HepG2 (cell line): ENCODE measurements around the gene SLC24A5. TPM values are rescaled to one million over a fixed set of nuclear protein-coding genes. Genes with fewer than 3 reads are reported as not detected.

ENCODE experiments used
- FOXA1 ChIP-seq, 2 experiments: fragments of 450-650 bp in 1 of 2; sonication (generic) in 1 of 2; formaldehyde crosslinking in 1 of 2; IDR thresholded peaks; 2 replicates each; pipeline versions ENCODE4 v1.4.0 to v1.6.1; 2016 to 2020; ENCODE audit warnings: missing genetic modification reagents in 1 of 2
- ISL2 ChIP-seq: sonication (generic); formaldehyde crosslinking; IDR thresholded peaks from 2 replicates; pipeline ENCODE4 v1.5.0; 2020; ENCODE audit warnings: missing genetic modification reagents
- KLF6 ChIP-seq: IDR thresholded peaks from 2 replicates; pipeline ENCODE4 v1.8.0; 2016; ENCODE audit warnings: missing biosample characterization, missing genetic modification reagents
- MAFG ChIP-seq: sonication (generic); formaldehyde crosslinking; IDR thresholded peaks from 2 replicates; pipeline ENCODE4 v1.5.1; 2020; ENCODE audit warnings: mild to moderate bottlenecking, missing genetic modification reagents
- ONECUT2 ChIP-seq: sonication (generic); formaldehyde crosslinking; IDR thresholded peaks from 2 replicates; pipeline ENCODE4 v1.4.0; 2020; ENCODE audit warnings: missing genetic modification reagents
- ZBTB43 ChIP-seq: sonication (generic); formaldehyde crosslinking; conservative IDR thresholded peaks from 2 replicates; pipeline ENCODE4 v1.4.0; 2020; ENCODE audit warnings: missing genetic modification reagents
- ZEB1 ChIP-seq: IDR thresholded peaks from 2 replicates; pipeline ENCODE4 v1.6.1; 2012; ENCODE audit warnings: mild to moderate bottlenecking, low read depth, inconsistent platforms; ENCODE audit not compliant: insufficient replicate concordance
- ZMAT3 ChIP-seq: sonication (generic); formaldehyde crosslinking; conservative IDR thresholded peaks from 2 replicates; pipeline ENCODE4 v1.7.0; 2021; ENCODE audit warnings: missing genetic modification reagents
- ZNF12 ChIP-seq: sonication (generic); formaldehyde crosslinking; IDR thresholded peaks from 2 replicates; pipeline ENCODE4 v1.5.0; 2020; ENCODE audit warnings: missing genetic modification reagents
- ZNF232 ChIP-seq: sonication (generic); formaldehyde crosslinking; IDR thresholded peaks from 2 replicates; pipeline ENCODE4 v1.4.0; 2020; ENCODE audit warnings: missing genetic modification reagents, borderline replicate concordance
- ZNF264 ChIP-seq: sonication (generic); formaldehyde crosslinking; IDR thresholded peaks from 2 replicates; pipeline ENCODE4 v1.4.0; 2020; ENCODE audit warnings: missing genetic modification reagents
- ZNF331 ChIP-seq: sonication (generic); formaldehyde crosslinking; IDR thresholded peaks from 2 replicates; pipeline ENCODE4 v1.4.0; 2020; ENCODE audit warnings: missing genetic modification reagents
- ZNF615 ChIP-seq: sonication (generic); formaldehyde crosslinking; IDR thresholded peaks from 2 replicates; pipeline ENCODE4 v1.5.0; 2020; ENCODE audit warnings: mild to moderate bottlenecking, missing genetic modification reagents, borderline replicate concordance
- ZNF792 ChIP-seq: IDR thresholded peaks from 2 replicates; pipeline ENCODE4 v1.6.1; 2016
- ZSCAN9 ChIP-seq: IDR thresholded peaks from 2 replicates; pipeline ENCODE4 v1.6.1; 2016; ENCODE audit warnings: borderline replicate concordance
- polyA plus RNA-seq, 8 experiments: library from polyadenylated mRNA; depleted of rRNA in 3 of 8; stranded (reverse) in 7 of 8; unstranded in 1 of 8; fragments of >200 nt; fragmentation: Illumina TruSeq in 4 of 8; extraction: Trizol in 4 of 8; gene quantifications; 2 replicates each; pipeline versions ENCODE4 v1.2.1 to v1.2.3, GENCODE V29; 2011 to 2016; ENCODE audit warnings: low read depth in 4 of 8, missing spikeins in 1 of 8, mixed read lengths in 1 of 8; ENCODE audit not compliant: insufficient read depth in 1 of 8
- total RNA-seq, 5 experiments: library from RNA; depleted of rRNA; stranded (reverse); fragments of >200 nt; fragmentation: Illumina TruSeq; extraction: Trizol; gene quantifications; 2 replicates each; pipeline ENCODE4 v1.2.3, GENCODE V29; 2016; ENCODE audit warnings: low read depth in 1 of 5
- TF ChIP-seq, protein P1 (sequence below): sonication (generic); formaldehyde crosslinking; IDR thresholded peaks from 2 replicates; pipeline ENCODE4 v1.4.0; 2020; ENCODE audit warnings: missing genetic modification reagents
- TF ChIP-seq, protein P2 (sequence below), 2 experiments: IDR thresholded peaks; 2 replicates each; pipeline ENCODE4 v1.6.1; 2011 to 2012; ENCODE audit warnings: low read length in 2 of 2, borderline replicate concordance in 1 of 2, low read depth in 1 of 2, mild to moderate bottlenecking in 1 of 2, moderate library complexity in 1 of 2
- TF ChIP-seq, protein P3 (sequence below): IDR thresholded peaks from 2 replicates; pipeline ENCODE4 v1.6.1; 2016; ENCODE audit warnings: missing compliant biosample characterization, missing genetic modification reagents, borderline replicate concordance

Gene SLC24A5
- total and polyA plus RNA-seq, 2 of the 13 experiments (the other 11 are each of a cell fraction or from before 2014, with no cell fraction given): not detected

DNA sequence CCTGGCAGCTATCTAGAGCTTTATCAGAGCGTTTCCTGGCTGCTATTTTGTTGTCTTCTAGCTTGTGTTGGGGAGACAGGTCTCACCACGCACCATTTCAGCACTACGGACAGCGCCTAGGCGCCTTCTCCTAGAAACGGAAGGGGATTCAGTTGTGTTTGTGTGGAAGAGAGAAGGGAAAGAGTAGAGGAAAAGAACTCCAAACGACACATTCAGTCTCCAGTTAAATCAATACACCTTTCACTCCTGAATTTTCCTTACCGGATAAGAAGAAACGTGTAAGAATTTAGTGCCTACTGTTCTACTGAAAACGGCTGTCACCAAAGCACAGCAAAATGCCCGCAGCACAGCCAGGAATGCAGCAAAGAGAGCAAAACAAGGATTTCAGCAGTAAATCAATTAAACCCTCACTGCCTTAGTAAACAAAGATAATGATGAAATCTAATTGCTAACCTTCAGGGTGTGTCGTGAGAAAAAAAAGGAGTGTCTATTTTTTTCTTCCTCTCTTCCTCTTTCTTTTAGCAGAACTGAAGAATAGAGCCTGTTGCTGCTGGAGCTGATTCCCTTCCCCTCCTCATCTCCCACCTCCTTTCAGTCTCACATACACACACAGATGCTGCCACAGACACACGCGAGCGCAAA is 70.3 kb downstream of the SLC24A5 start (continued):
- no peak for TF ChIP-seq ONECUT2
- peak; percentile 86; the same call in 1 of the 2 replicates for TF ChIP-seq KLF6
- no peak for TF ChIP-seq ZNF615 (CRISPR knock-in tag)
- no peak for TF ChIP-seq FOXA1 (IDR thresholded peaks at IDR 0.05)
- no peak for TF ChIP-seq FOXA1 (CRISPR knock-in tag; IDR thresholded peaks at IDR 0.05)
- TF ChIP-seq ZNF331 (CRISPR knock-in tag): peak; percentile 62
- TF ChIP-seq ZNF12 (CRISPR knock-in tag): peak; percentile 55; the same call in 1 of the 2 replicates
- TF ChIP-seq ISL2: 0 out of 2 replicates have a peak, but pooled peaks have one; percentile 22
- 0 out of 2 replicates have a peak, but pooled peaks have one; percentile 53 for TF ChIP-seq ZNF264 (CRISPR knock-in tag)
- TF ChIP-seq, protein P1, sequence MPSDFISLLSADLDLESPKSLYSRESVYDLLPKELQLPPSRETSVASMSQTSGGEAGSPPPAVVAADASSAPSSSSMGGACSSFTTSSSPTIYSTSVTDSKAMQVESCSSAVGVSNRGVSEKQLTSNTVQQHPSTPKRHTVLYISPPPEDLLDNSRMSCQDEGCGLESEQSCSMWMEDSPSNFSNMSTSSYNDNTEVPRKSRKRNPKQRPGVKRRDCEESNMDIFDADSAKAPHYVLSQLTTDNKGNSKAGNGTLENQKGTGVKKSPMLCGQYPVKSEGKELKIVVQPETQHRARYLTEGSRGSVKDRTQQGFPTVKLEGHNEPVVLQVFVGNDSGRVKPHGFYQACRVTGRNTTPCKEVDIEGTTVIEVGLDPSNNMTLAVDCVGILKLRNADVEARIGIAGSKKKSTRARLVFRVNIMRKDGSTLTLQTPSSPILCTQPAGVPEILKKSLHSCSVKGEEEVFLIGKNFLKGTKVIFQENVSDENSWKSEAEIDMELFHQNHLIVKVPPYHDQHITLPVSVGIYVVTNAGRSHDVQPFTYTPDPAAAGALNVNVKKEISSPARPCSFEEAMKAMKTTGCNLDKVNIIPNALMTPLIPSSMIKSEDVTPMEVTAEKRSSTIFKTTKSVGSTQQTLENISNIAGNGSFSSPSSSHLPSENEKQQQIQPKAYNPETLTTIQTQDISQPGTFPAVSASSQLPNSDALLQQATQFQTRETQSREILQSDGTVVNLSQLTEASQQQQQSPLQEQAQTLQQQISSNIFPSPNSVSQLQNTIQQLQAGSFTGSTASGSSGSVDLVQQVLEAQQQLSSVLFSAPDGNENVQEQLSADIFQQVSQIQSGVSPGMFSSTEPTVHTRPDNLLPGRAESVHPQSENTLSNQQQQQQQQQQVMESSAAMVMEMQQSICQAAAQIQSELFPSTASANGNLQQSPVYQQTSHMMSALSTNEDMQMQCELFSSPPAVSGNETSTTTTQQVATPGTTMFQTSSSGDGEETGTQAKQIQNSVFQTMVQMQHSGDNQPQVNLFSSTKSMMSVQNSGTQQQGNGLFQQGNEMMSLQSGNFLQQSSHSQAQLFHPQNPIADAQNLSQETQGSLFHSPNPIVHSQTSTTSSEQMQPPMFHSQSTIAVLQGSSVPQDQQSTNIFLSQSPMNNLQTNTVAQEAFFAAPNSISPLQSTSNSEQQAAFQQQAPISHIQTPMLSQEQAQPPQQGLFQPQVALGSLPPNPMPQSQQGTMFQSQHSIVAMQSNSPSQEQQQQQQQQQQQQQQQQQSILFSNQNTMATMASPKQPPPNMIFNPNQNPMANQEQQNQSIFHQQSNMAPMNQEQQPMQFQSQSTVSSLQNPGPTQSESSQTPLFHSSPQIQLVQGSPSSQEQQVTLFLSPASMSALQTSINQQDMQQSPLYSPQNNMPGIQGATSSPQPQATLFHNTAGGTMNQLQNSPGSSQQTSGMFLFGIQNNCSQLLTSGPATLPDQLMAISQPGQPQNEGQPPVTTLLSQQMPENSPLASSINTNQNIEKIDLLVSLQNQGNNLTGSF (CRISPR knock-in tag): peak; percentile 48; the same call in 1 of the 2 replicates
- TF ChIP-seq, protein P2, sequence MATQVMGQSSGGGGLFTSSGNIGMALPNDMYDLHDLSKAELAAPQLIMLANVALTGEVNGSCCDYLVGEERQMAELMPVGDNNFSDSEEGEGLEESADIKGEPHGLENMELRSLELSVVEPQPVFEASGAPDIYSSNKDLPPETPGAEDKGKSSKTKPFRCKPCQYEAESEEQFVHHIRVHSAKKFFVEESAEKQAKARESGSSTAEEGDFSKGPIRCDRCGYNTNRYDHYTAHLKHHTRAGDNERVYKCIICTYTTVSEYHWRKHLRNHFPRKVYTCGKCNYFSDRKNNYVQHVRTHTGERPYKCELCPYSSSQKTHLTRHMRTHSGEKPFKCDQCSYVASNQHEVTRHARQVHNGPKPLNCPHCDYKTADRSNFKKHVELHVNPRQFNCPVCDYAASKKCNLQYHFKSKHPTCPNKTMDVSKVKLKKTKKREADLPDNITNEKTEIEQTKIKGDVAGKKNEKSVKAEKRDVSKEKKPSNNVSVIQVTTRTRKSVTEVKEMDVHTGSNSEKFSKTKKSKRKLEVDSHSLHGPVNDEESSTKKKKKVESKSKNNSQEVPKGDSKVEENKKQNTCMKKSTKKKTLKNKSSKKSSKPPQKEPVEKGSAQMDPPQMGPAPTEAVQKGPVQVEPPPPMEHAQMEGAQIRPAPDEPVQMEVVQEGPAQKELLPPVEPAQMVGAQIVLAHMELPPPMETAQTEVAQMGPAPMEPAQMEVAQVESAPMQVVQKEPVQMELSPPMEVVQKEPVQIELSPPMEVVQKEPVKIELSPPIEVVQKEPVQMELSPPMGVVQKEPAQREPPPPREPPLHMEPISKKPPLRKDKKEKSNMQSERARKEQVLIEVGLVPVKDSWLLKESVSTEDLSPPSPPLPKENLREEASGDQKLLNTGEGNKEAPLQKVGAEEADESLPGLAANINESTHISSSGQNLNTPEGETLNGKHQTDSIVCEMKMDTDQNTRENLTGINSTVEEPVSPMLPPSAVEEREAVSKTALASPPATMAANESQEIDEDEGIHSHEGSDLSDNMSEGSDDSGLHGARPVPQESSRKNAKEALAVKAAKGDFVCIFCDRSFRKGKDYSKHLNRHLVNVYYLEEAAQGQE (IDR thresholded peaks at IDR 0.05; ENCODE audit: borderline replicate concordance in 1 of 2, low read depth in 1 of 2, low read length in 2 of 2): peak in 1 of 2 experiments; percentile 99
- TF ChIP-seq MAFG (CRISPR knock-in tag): no peak
- peak; percentile 96 for TF ChIP-seq ZSCAN9
- 0 out of 2 replicates have a peak, but pooled peaks have one; percentile 61 for TF ChIP-seq ZNF792 (CRISPR knock-in tag)
- no peak for TF ChIP-seq ZEB1
- TF ChIP-seq ZNF232 (CRISPR knock-in tag): peak; percentile 59; the same call in 1 of the 2 replicates
- peak; percentile 76; the same call in 1 of the 2 replicates for TF ChIP-seq ZBTB43 (CRISPR knock-in tag)
- TF ChIP-seq, protein P3, sequence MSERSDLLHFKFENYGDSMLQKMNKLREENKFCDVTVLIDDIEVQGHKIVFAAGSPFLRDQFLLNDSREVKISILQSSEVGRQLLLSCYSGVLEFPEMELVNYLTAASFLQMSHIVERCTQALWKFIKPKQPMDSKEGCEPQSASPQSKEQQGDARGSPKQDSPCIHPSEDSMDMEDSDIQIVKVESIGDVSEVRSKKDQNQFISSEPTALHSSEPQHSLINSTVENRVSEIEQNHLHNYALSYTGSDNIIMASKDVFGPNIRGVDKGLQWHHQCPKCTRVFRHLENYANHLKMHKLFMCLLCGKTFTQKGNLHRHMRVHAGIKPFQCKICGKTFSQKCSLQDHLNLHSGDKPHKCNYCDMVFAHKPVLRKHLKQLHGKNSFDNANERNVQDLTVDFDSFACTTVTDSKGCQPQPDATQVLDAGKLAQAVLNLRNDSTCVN: peak; percentile 55; the same call in 1 of the 2 replicates
- TF ChIP-seq ZMAT3: 0 out of 2 replicates have a peak, but pooled peaks have one; percentile 32
